Measurements from ENCODE around the gene MMP24OS. TPM values are rescaled to one million over a fixed set of nuclear protein-coding genes. Genes with fewer than 3 reads are reported as not detected.

The MMP24OS gene
- 10 to 100 TPM; 35.4 to 65.8 TPM for total RNA-seq

DNA sequence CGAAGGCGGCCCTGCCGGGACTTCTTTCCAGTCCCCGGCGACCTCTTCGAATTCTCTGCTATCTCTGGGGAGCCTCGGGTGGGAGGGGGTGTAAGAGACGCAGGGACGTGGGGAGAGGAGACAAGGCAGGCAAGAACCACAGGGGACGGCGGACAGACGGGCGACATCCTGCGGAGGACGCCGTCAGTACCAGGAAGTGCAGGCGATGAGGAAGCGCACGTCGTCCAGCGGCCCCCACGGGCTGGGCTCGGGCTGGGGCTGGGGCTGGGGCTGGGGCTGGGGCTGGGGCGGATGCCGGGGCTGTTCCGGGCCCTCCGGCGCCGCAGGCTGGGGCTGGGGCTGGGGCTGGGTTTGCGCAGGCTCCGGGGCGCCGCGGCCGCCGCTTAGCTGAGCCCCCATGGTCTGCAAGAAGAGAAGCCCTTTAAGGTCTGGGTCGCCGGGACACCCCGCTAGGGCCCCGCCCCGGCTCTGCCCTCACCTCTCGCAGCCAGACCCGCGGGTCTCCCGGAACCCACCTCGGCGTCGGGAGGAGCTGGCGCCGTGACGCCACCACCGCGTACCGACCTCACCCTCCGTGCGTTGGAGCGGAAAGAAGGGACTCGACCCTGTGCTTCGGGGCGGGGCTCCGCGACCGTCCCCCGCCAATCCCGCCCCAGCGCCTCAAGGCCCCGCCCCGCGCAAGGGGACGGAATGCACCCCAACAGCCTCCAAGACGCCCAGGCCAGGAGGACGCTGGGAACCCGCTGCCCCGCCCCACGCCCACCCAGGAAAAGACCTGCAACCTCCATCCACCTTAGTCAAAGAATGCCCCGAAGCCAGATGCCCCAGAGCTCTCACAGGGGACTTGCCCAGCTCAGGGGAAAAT lies at the start of gene MMP24OS:
TSS of gene MMP24OS (minus strand) at position 592 of the 865 bp plus-strand sequence. CDS start at position 399, 193 bp downstream.
- TF ChIP-seq POLR2AphosphoS5 (IDR thresholded peaks at IDR 0.05), result peak; percentile 93
- TF ChIP-seq CTCF (IDR thresholded peaks at IDR 0.05), result peak in 3 of 4 experiments; percentile 8 to 35 (median 14)
- TF ChIP-seq POLR2A (IDR thresholded peaks at IDR 0.05), result peak; percentile 92
- Histone ChIP-seq H3K27me3 (replicated peaks; ENCODE audit: insufficient read depth) (no peaks in the 10 kb centered on the region), H3K27ac (peak within 1 kb of the TSS; percentile 92 to 95), H3K4me3 (peak within 1 kb of the TSS; percentile 72 to 91), H3K36me3 (no peaks in the 10 kb centered on the region), H3K4me1 (replicated peaks) (peaks cover 17% of the 10 kb centered on the region), H3K9me3 (no peaks in the 10 kb centered on the region)
- intact Hi-C loops (cut with DNase I), result loop anchor here (5.0 kb wide), 1 partner anchor 400 kb away; the partner anchor contains the start of gene ACSS2
- under 1% methylated on average over 56 of the region's 76 CpGs for WGBS
- DNase-seq (ENCODE audit: low spot score), result peak; percentile 87

GRCh38 chr20:35327074-35327976 lies 49.4 kb upstream of the MMP24OS start:
- Histone ChIP-seq H3K9me3 (no peaks in the 10 kb centered on the region), H3K27me3 (replicated peaks; ENCODE audit: insufficient read depth) (no peaks in the 10 kb centered on the region), H3K27ac (no peak overlapping the region), H3K4me1 (replicated peaks) (no peaks in the 10 kb centered on the region), H3K4me3 (no peak overlapping the region), H3K36me3 (no peaks in the 10 kb centered on the region)
- WGBS, result 92% methylated on average over 4 of the region's 4 CpGs
- intact Hi-C loops (cut with DNase I), result no loop called here
- no peak for DNase-seq (ENCODE audit: low spot score)
- no peak for TF ChIP-seq CTCF (IDR thresholded peaks at IDR 0.05)
- no peak for TF ChIP-seq POLR2AphosphoS5 (IDR thresholded peaks at IDR 0.05)
- no peak for TF ChIP-seq POLR2A (IDR thresholded peaks at IDR 0.05)

GRCh38 chr20:35326740-35327073 lies 48.8 kb upstream of the MMP24OS start:
- no peak overlapping the region for H3K4me3 ChIP-seq
- intact Hi-C loops (cut with DNase I), result no loop called here
- TF ChIP-seq CTCF (IDR thresholded peaks at IDR 0.05), result no peak
- TF ChIP-seq POLR2A (IDR thresholded peaks at IDR 0.05), result no peak
- TF ChIP-seq POLR2AphosphoS5 (IDR thresholded peaks at IDR 0.05), result no peak
- no peaks in the 10 kb centered on the region for H3K27me3 ChIP-seq (replicated peaks; ENCODE audit: insufficient read depth)
- no peaks in the 10 kb centered on the region for H3K9me3 ChIP-seq
- 94% methylated on average over 3 of the region's 3 CpGs for WGBS
- H3K27ac ChIP-seq, result no peak overlapping the region
- H3K4me1 ChIP-seq (replicated peaks), result no peaks in the 10 kb centered on the region
- DNase-seq (ENCODE audit: low spot score), result no peak
- no peaks in the 10 kb centered on the region for H3K36me3 ChIP-seq

- TF ChIP-seq POLR2AphosphoS5 (IDR thresholded peaks at IDR 0.05) (no peak), POLR2A (IDR thresholded peaks at IDR 0.05) (no peak), CTCF (IDR thresholded peaks at IDR 0.05) (no peak)
- H3K9me3 ChIP-seq, result no peaks in the 10 kb centered on the region
- no peaks in the 10 kb centered on the region for H3K36me3 ChIP-seq
- intact Hi-C loops (cut with DNase I), result no loop called here
- no peaks in the 10 kb centered on the region for H3K27me3 ChIP-seq (replicated peaks; ENCODE audit: insufficient read depth)
- no peaks in the 10 kb centered on the region for H3K4me1 ChIP-seq (replicated peaks)
- DNase-seq (ENCODE audit: low spot score), result no peak
- H3K4me3 ChIP-seq, result no peak overlapping the region
- no peak overlapping the region for H3K27ac ChIP-seq
- 83% methylated on average over 11 of the region's 11 CpGs for WGBS
These were observed 48.3 kb upstream of the MMP24OS start for GRCh38 chr20:35326021-35326739.
